ENCODE measurements around the gene RAB11FIP5. TPM values are rescaled to one million over a fixed set of nuclear protein-coding genes. Genes with fewer than 3 reads are reported as not detected.

Gene RAB11FIP5
- total and polyA plus RNA-seq, 2 donors from 2014 or later, result 49.6 to 57.1 TPM

DNA sequence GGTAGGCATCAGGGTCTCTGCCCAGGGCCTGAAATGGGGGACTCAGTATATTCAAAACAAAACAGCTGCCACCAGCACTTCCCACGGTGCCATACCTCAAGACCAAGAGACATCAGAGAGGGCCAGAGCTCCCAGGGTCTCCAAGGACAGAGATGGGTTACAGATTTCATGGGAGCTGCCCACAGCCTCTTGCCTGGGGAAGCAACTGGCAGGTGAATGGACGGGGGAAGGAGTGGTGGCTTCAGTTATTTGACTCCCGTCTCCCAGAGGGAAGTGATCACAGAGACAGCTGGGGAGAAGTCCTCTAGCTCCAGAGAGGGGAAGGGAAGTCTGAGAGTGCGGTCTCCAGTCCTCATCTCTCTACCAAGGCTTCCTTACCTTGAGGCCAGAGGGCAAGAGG is 25.4 kb downstream of the RAB11FIP5 start:
- TF ChIP-seq, protein P1, sequence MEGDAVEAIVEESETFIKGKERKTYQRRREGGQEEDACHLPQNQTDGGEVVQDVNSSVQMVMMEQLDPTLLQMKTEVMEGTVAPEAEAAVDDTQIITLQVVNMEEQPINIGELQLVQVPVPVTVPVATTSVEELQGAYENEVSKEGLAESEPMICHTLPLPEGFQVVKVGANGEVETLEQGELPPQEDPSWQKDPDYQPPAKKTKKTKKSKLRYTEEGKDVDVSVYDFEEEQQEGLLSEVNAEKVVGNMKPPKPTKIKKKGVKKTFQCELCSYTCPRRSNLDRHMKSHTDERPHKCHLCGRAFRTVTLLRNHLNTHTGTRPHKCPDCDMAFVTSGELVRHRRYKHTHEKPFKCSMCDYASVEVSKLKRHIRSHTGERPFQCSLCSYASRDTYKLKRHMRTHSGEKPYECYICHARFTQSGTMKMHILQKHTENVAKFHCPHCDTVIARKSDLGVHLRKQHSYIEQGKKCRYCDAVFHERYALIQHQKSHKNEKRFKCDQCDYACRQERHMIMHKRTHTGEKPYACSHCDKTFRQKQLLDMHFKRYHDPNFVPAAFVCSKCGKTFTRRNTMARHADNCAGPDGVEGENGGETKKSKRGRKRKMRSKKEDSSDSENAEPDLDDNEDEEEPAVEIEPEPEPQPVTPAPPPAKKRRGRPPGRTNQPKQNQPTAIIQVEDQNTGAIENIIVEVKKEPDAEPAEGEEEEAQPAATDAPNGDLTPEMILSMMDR (IDR thresholded peaks at IDR 0.05; ENCODE audit: borderline replicate concordance, extremely low read depth, insufficient read depth), result no peak
- no peak for FAIRE-seq

DNA sequence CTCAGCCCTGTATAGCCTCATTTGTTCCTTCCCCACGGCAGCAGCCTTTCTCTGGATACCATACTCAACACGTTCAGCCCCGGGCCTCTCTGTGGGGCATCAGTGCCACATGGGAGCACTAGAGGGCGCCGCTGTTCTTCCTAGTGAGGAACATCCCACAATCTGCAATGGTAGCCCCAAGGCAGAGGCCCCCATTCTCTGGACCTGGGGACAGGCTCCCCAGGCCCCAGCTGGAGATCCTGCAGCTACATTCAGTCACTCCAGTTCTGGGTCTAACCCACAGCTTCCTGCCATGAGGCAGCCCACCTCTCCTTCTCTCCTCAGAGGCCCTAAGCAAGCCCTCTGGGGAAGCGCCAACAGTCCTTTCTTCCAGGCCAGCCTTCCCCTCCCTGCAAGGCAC is 27.1 kb downstream of the RAB11FIP5 start:
- no peak for FAIRE-seq
- Histone ChIP-seq H3K4me1 (ENCODE audit: control insufficient read depth in 2 of 3, insufficient read depth in 2 of 3, low read depth in 1 of 3, low read length in 3 of 3) (peaks cover under 1 to 69% (median 60%) of the 10 kb centered on the region in 3 donors), H3K9me3 (ENCODE audit: control insufficient read depth in 2 of 3, insufficient read depth in 1 of 3, low read length in 3 of 3) (no peaks in the 10 kb centered on the region), H3K36me3 (ENCODE audit: control insufficient read depth in 2 of 3, insufficient read depth in 3 of 3, low read length in 3 of 3) (peaks cover 0 to 19% (median 12%) of the 10 kb centered on the region in 3 donors), H3K27ac (ENCODE audit: low read depth in 2 of 2, low read length in 2 of 2) (peak overlapping the region; percentile 37 to 41), H3K9ac (ENCODE audit: low read length in 3 of 3) (no peak overlapping the region), H3K27me3 (ENCODE audit: control insufficient read depth, insufficient read depth, low read length) (no peaks in the 10 kb centered on the region), H3K4me3 (ENCODE audit: low read length in 3 of 3) (no peak overlapping the region)
- DNase-seq, result peak; percentile 85 to 92 (median 87)
- TF ChIP-seq, protein P1 (IDR thresholded peaks at IDR 0.05; ENCODE audit: borderline replicate concordance, extremely low read depth, insufficient read depth), result peak; percentile 86
- intact Hi-C loops (cut with DNase I), result loop anchor here (5.0 kb wide), 1 partner anchor 77 kb away; no protein-coding TSS in a partner anchor

More for the DNA sequence above, 25.4 kb downstream of the RAB11FIP5 start:
- H3K9me3 ChIP-seq (ENCODE audit: control insufficient read depth in 2 of 3, insufficient read depth in 1 of 3, low read length in 3 of 3), result no peaks in the 10 kb centered on the region
- H3K9ac ChIP-seq (ENCODE audit: low read length in 3 of 3), result no peak overlapping the region
- H3K36me3 ChIP-seq (ENCODE audit: control insufficient read depth in 2 of 3, insufficient read depth in 3 of 3, low read length in 3 of 3), result peaks cover 0 to 19% (median 12%) of the 10 kb centered on the region in 3 donors
- H3K4me1 ChIP-seq (ENCODE audit: control insufficient read depth in 2 of 3, insufficient read depth in 2 of 3, low read depth in 1 of 3, low read length in 3 of 3), result peaks cover 2 to 73% (median 61%) of the 10 kb centered on the region in 3 donors
- intact Hi-C loops (cut with DNase I), result loop anchor here (5.0 kb wide), 1 partner anchor 75 kb away; no protein-coding TSS in a partner anchor
- peak in 1 of 5 donors; percentile 22 for DNase-seq
- no peaks in the 10 kb centered on the region for H3K27me3 ChIP-seq (ENCODE audit: control insufficient read depth, insufficient read depth, low read length)
- H3K4me3 ChIP-seq (ENCODE audit: low read length in 3 of 3), result no peak overlapping the region
- H3K27ac ChIP-seq (ENCODE audit: low read depth in 2 of 2, low read length in 2 of 2), result no peak overlapping the region

DNA sequence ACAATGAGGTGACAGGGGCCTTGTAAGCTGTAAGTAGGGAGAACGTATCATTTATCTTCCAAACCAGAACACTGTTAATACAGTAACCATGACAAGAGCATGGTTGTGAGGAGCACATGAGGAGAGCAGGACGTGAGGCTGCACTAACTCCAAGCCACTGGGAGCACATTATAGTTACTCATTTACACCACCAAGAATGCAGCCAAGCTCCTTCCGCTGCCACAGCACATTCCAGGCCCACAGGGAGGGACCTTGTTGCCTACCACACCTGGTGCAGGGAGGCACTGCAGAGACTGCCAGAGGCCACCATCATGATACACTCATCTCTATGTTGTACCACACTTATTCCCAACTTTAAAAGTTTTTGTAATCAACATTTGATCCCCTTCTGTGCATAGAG is 27.8 kb downstream of the RAB11FIP5 start:
- H3K27me3 ChIP-seq (ENCODE audit: control insufficient read depth, insufficient read depth, low read length), result no peaks in the 10 kb centered on the region
- peaks cover 0 to 19% (median 12%) of the 10 kb centered on the region in 3 donors for H3K36me3 ChIP-seq (ENCODE audit: control insufficient read depth in 2 of 3, insufficient read depth in 3 of 3, low read length in 3 of 3)
- peak overlapping the region in 1 of 3 donors; percentile 8 for H3K9ac ChIP-seq (ENCODE audit: low read length in 3 of 3)
- peak overlapping the region; percentile 53 to 59 for H3K27ac ChIP-seq (ENCODE audit: low read depth in 2 of 2, low read length in 2 of 2)
- H3K4me3 ChIP-seq (ENCODE audit: low read length in 3 of 3), result peak overlapping the region in 1 of 3 donors; percentile 25
- intact Hi-C loops (cut with DNase I), result loop anchor here (5.0 kb wide), 1 partner anchor 77 kb away; no protein-coding TSS in a partner anchor
- peaks cover 0 to 67% (median 57%) of the 10 kb centered on the region in 3 donors for H3K4me1 ChIP-seq (ENCODE audit: control insufficient read depth in 2 of 3, insufficient read depth in 2 of 3, low read depth in 1 of 3, low read length in 3 of 3)
- DNase-seq (peak in 4 of 5 donors; percentile 63 to 81 (median 66)), FAIRE-seq (no peak)
- H3K9me3 ChIP-seq (ENCODE audit: control insufficient read depth in 2 of 3, insufficient read depth in 1 of 3, low read length in 3 of 3), result no peaks in the 10 kb centered on the region
- TF ChIP-seq, protein P1 (IDR thresholded peaks at IDR 0.05; ENCODE audit: borderline replicate concordance, extremely low read depth, insufficient read depth), result no peak

All from kidney (tissue), 14 donors.